ENCODE measurements around the gene EFCC1. TPM values are rescaled to one million over a fixed set of nuclear protein-coding genes. Genes with fewer than 3 reads are reported as not detected.

EFCC1 gene
- total RNA-seq, 1 experiment from 2014 or later = not detected

DNA sequence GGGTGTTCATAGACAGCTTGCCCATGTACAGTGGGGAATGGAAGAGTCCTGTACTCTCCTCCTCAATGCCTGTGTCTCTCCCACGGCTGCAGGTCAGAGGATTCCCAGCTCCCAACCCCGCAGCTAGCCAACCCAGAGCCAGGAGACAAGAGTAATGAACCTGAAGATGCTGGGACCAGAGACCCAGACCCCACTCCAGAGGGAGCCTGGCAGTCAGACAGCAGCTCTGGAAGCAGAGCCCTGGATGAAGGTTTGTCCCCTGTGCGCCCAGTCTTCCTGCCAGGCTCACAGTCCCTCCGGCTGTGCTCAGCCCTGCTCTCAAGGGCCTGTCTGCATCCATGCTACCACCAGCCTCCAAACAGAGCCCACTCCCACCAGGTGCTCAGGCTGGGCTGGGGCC is 29.5 kb downstream of the EFCC1 start:
- CTCF ChIA-PET = no interaction called here

DNA sequence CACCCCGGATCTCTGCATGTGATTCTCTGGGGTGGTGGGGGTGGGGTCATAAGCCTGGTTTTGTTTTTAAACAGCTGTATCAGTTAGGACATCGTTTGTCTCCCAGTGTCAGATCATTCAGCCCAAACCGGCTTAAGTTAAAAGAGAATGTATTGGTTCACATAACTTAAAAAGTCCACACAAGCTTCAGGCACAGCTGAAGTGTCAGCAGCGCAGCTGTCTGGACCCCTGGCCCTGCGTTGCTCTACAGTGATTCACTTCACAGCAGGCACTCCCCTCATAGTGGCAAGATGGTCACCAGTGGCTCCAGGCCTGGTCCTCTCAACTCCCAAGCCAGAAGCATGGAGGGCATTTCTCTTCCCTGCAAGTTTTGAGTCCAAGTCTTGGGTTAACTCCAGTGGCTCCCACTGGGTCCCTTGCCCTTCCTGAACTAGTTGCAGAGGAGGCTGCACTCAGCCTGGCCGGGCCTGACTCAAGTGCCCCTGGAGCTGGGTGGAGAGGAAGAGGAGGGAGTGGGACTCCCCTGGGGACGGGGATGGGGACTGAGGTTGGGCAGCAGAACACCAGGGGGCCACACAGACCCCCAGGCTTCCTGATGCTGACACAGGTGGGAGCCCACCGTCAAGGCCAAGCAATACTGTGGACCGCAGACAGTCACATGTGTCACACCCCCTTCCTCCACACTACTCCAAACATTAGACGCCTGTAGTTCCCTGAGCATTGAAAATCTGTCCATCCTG is 30.5 kb downstream of the EFCC1 start:
- H3K9me3 ChIP-seq (ENCODE audit: low read depth, low read length, poor library complexity, severe bottlenecking) = no peaks in the 10 kb centered on the region
- intact Hi-C loops (cut with micrococcal nuclease; ENCODE audit: unreplicated experiment) = no loop called here
- no TSS peak for BruUV-seq (replicated peaks)
- no peak for TF ChIP-seq EZH2 (IDR thresholded peaks at IDR 0.05; ENCODE audit: borderline replicate concordance, low read depth, low read length, poor library complexity, severe bottlenecking)
- TF ChIP-seq, protein P1, sequence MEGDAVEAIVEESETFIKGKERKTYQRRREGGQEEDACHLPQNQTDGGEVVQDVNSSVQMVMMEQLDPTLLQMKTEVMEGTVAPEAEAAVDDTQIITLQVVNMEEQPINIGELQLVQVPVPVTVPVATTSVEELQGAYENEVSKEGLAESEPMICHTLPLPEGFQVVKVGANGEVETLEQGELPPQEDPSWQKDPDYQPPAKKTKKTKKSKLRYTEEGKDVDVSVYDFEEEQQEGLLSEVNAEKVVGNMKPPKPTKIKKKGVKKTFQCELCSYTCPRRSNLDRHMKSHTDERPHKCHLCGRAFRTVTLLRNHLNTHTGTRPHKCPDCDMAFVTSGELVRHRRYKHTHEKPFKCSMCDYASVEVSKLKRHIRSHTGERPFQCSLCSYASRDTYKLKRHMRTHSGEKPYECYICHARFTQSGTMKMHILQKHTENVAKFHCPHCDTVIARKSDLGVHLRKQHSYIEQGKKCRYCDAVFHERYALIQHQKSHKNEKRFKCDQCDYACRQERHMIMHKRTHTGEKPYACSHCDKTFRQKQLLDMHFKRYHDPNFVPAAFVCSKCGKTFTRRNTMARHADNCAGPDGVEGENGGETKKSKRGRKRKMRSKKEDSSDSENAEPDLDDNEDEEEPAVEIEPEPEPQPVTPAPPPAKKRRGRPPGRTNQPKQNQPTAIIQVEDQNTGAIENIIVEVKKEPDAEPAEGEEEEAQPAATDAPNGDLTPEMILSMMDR (conservative IDR thresholded peaks at IDR 0.05; ENCODE audit: low read depth, low read length) = no peak
- no peaks in the 10 kb centered on the region for H3K27me3 ChIP-seq (replicated peaks; ENCODE audit: insufficient read depth, low read depth, low read length, poor library complexity)
- no peak for DNase-seq (ENCODE audit: low spot score)
- ChIA-PET CTCF (no interaction called here), POLR2A (ENCODE audit: low non-redundant PET) (interaction anchor here (0.7 kb wide), 1 partner anchor 607 kb away, joined by 4 read pairs; no protein-coding TSS in a partner anchor)
- H3K27ac ChIP-seq (ENCODE audit: low read depth, low read length, poor library complexity, severe bottlenecking) = no peak overlapping the region
- no peaks in the 10 kb centered on the region for H3K36me3 ChIP-seq (ENCODE audit: insufficient read depth, low read length, poor library complexity, severe bottlenecking)
- H3K4me1 ChIP-seq (ENCODE audit: insufficient read depth, low read length, poor library complexity, severe bottlenecking) = peaks cover 3% of the 10 kb centered on the region
- no peak overlapping the region for H3K4me3 ChIP-seq (ENCODE audit: low read depth, low read length, poor library complexity, severe bottlenecking)

More for the DNA sequence above, 29.5 kb downstream of the EFCC1 start:
- H3K27ac ChIP-seq (ENCODE audit: low read depth, low read length, poor library complexity, severe bottlenecking) = no peak overlapping the region
- H3K4me1 ChIP-seq (ENCODE audit: insufficient read depth, low read length, poor library complexity, severe bottlenecking) = peaks cover 6% of the 10 kb centered on the region
- H3K36me3 ChIP-seq (ENCODE audit: insufficient read depth, low read length, poor library complexity, severe bottlenecking) = no peaks in the 10 kb centered on the region
- DNase-seq (ENCODE audit: low spot score) = no peak
- TF ChIP-seq, protein P1 (conservative IDR thresholded peaks at IDR 0.05; ENCODE audit: low read depth, low read length) = no peak
- no peak for TF ChIP-seq EZH2 (IDR thresholded peaks at IDR 0.05; ENCODE audit: borderline replicate concordance, low read depth, low read length, poor library complexity, severe bottlenecking)
- H3K4me3 ChIP-seq (ENCODE audit: low read depth, low read length, poor library complexity, severe bottlenecking) = no peak overlapping the region
- POLR2A ChIA-PET (ENCODE audit: low non-redundant PET) = no interaction called here
- BruUV-seq (replicated peaks) = no TSS peak
- intact Hi-C loops (cut with micrococcal nuclease; ENCODE audit: unreplicated experiment) = no loop called here
- H3K27me3 ChIP-seq (replicated peaks; ENCODE audit: insufficient read depth, low read depth, low read length, poor library complexity) = no peaks in the 10 kb centered on the region
- no peaks in the 10 kb centered on the region for H3K9me3 ChIP-seq (ENCODE audit: low read depth, low read length, poor library complexity, severe bottlenecking)

DNA sequence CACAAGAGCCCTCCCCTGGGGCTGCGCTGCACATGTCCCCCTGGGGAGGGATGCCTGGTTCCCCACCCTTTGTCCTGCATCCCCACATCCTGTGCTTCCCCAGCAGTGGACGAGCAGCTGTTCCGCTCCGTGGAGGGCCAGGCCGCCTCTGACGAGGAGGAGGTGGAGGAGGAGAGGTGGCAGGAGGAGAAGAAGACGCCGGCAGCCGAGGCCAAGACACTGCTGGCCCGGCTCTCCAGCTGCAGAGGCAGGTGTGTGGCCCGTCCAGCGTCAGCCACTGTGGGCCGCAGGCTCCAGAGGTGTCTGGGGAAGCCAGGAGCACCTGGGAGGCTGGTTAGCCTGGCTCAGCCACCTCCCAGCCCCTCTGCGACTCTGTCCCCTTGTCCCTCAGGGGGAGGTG is 31.6 kb downstream of the EFCC1 start:
- TF ChIP-seq, protein P1 (conservative IDR thresholded peaks at IDR 0.05; ENCODE audit: low read depth, low read length) = no peak
- TF ChIP-seq EZH2 (IDR thresholded peaks at IDR 0.05; ENCODE audit: borderline replicate concordance, low read depth, low read length, poor library complexity, severe bottlenecking) = no peak
- Histone ChIP-seq H3K4me3 (ENCODE audit: low read depth, low read length, poor library complexity, severe bottlenecking) (no peak overlapping the region), H3K27me3 (replicated peaks; ENCODE audit: insufficient read depth, low read depth, low read length, poor library complexity) (no peaks in the 10 kb centered on the region), H3K36me3 (ENCODE audit: insufficient read depth, low read length, poor library complexity, severe bottlenecking) (no peaks in the 10 kb centered on the region), H3K27ac (ENCODE audit: low read depth, low read length, poor library complexity, severe bottlenecking) (no peak overlapping the region), H3K4me1 (ENCODE audit: insufficient read depth, low read length, poor library complexity, severe bottlenecking) (no peaks in the 10 kb centered on the region), H3K9me3 (ENCODE audit: low read depth, low read length, poor library complexity, severe bottlenecking) (no peaks in the 10 kb centered on the region)
- DNase-seq (ENCODE audit: low spot score) = no peak
- no TSS peak for BruUV-seq (replicated peaks)
- ChIA-PET CTCF (no interaction called here), POLR2A (ENCODE audit: low non-redundant PET) (no interaction called here)
- intact Hi-C loops (cut with micrococcal nuclease; ENCODE audit: unreplicated experiment) = no loop called here
